DOHH2 (cell line): Measurements from ENCODE around the gene PTPRN2.

ENCODE experiments used
- EZH2phosphoT487 ChIP-seq: fragments of 200-600 bp; sonication (generic); IDR thresholded peaks from 2 replicates; pipeline ENCODE4 v1.6.1; 2017; ENCODE audit warnings: borderline replicate concordance, mild to moderate bottlenecking, antibody characterized with exemption, low read length, moderate library complexity, mixed read lengths
- TF ChIP-seq, protein P1 (sequence below): fragments of 200-600 bp; sonication (generic); IDR thresholded peaks from one replicate; pipeline ENCODE4 v1.5.1; 2014; ENCODE audit warnings: antibody characterized with exemption, mild to moderate bottlenecking, low read depth, low read length; ENCODE audit not compliant: poor library complexity, severe bottlenecking

DNA sequence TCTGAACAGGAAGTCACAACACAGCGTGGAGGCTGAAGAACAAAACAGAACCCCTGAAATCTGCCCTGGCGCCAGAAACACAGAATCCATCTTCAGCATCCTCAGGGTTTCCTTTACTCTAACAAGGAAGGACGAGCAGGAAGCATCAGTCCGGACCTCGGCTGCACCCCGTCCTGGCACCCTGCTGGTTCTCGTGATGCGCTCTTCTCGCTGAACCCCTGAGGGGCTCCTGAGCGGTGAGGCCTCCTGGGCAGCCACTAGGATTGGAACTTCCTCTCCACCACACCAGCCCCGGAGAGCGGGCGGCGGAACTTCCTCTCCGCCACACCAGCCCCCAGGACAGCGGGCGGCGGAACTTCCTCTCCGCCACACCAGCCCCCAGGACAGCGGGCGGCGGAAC lies 461.9 kb downstream of the PTPRN2 start:
- TF ChIP-seq, protein P1, sequence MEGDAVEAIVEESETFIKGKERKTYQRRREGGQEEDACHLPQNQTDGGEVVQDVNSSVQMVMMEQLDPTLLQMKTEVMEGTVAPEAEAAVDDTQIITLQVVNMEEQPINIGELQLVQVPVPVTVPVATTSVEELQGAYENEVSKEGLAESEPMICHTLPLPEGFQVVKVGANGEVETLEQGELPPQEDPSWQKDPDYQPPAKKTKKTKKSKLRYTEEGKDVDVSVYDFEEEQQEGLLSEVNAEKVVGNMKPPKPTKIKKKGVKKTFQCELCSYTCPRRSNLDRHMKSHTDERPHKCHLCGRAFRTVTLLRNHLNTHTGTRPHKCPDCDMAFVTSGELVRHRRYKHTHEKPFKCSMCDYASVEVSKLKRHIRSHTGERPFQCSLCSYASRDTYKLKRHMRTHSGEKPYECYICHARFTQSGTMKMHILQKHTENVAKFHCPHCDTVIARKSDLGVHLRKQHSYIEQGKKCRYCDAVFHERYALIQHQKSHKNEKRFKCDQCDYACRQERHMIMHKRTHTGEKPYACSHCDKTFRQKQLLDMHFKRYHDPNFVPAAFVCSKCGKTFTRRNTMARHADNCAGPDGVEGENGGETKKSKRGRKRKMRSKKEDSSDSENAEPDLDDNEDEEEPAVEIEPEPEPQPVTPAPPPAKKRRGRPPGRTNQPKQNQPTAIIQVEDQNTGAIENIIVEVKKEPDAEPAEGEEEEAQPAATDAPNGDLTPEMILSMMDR, result no peak
- TF ChIP-seq EZH2phosphoT487, result no peak
